GM12874 (cell line): ENCODE data around the gene GABRA5.

Experiments used
- TF ChIP-seq, protein P1 (sequence below): IDR thresholded peaks from 2 replicates; pipeline ENCODE4 v1.5.1; 2011; ENCODE audit warnings: low read depth, mild to moderate bottlenecking, control low read depth, low read length, moderate library complexity; ENCODE audit not compliant: insufficient read depth

GABRA5 gene

DNA sequence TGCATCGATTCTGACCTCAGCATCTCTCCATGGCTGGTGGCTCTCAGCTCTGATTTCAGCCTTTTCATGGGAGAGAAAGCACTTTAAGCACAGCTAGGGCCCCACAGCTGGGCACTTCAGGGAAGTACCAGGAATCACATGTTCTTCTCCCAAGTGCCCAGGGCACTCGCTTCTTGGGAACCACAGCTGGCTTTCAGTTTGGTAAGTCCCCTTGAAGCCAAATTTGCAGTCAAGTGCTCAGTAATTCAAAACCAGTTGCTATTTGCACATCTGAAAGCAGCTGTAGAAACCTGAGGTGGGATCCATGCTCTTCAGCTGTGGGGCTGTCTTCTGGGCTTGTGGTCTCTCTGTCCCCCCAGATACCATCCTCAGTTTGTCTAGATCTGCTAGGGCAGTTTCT lies 12.8 kb downstream of the GABRA5 start:
- TF ChIP-seq, protein P1, sequence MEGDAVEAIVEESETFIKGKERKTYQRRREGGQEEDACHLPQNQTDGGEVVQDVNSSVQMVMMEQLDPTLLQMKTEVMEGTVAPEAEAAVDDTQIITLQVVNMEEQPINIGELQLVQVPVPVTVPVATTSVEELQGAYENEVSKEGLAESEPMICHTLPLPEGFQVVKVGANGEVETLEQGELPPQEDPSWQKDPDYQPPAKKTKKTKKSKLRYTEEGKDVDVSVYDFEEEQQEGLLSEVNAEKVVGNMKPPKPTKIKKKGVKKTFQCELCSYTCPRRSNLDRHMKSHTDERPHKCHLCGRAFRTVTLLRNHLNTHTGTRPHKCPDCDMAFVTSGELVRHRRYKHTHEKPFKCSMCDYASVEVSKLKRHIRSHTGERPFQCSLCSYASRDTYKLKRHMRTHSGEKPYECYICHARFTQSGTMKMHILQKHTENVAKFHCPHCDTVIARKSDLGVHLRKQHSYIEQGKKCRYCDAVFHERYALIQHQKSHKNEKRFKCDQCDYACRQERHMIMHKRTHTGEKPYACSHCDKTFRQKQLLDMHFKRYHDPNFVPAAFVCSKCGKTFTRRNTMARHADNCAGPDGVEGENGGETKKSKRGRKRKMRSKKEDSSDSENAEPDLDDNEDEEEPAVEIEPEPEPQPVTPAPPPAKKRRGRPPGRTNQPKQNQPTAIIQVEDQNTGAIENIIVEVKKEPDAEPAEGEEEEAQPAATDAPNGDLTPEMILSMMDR, result no peak

DNA sequence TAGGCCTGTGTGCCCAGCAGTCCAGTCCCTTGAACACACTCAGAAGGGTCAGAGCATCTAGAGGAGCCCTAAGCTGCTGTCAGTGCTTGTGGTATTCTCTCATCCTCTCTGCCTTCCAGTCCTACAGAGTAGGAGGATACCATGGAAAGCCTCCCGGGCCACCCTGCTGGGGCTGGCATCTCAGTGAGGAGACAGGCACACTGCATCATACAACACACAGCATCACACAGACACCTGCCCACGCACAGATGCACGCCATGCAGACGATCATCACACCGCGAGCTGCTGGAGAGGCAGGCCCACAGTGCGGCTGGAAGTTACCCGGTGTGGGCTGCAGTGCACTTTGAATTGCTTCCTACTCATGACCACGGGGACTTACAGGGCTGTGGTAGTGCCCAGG lies 15.2 kb downstream of the GABRA5 start:
- TF ChIP-seq, protein P1, result no peak

DNA sequence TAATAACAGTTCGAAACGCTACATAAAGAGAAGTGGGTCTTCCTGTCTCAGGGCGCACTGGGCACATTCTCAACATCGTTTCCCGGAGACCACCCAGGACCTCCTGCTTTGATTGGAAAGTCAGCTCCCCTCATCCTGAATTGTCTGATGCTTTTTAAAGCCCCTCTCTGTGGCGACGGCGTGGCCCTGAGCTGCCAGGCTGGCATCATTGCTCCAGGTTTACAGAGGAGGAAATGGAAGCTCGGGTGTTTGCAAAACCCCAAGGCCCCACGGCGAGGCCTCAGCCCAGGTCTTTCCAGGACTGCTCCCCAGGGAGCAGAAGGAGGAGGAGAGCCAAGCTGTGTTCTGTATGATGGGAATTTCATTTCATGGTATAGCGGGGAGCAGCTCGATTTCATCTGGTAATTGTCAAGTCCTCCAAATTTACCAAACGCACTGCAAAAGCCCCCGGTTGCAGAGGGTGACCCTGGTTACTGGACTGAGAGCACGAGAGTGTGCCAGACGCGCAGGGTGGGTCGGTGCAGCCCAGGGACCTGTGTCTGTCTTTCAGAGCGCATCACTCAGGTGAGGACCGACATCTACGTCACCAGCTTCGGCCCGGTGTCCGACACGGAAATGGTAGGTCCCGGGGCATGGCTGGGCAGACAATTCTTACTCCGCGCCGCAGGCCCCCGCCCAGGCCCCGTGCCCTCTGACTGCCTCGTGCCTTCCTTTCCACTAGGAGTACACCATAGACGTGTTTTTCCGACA lies 15.9 kb downstream of the GABRA5 start:
- TF ChIP-seq, protein P1, result no peak

DNA sequence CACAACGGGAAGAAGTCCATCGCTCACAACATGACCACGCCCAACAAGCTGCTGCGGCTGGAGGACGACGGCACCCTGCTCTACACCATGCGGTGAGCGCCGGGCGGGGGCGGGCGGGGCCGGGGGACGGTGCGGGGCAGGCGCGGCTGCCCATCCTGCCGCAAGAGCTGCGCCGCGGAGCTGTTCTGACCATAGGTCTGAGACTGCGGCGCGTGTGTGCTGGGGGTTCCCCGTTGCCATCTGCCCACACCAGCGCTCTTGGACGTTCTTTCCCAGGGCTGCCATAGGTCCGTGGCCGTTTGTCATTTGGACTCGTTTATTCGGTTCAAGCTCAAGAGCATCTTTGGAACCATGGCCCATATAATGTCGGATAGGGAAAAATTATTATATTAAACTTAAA lies 16.6 kb downstream of the GABRA5 start:
- TF ChIP-seq, protein P1, result no peak

DNA sequence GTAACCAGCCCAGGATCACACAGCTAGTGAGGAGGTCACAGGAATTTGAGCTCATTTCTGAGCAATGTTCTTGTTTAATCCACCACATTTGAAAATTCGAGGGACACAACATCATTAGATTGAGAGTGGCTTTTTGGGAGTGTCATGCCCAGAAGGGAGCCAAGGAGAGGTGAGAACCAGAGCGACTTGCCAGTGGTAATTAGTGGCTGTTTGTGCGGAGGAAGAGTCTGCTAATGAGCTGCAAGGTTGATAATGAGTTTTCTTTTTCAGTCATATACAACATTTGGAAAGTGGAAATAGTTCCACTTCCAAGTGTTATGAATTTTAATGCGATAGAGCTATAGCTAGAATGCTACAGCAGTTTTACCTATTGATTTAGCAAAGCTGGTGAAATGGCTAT lies 19.7 kb downstream of the GABRA5 start:
- TF ChIP-seq, protein P1, result no peak

DNA sequence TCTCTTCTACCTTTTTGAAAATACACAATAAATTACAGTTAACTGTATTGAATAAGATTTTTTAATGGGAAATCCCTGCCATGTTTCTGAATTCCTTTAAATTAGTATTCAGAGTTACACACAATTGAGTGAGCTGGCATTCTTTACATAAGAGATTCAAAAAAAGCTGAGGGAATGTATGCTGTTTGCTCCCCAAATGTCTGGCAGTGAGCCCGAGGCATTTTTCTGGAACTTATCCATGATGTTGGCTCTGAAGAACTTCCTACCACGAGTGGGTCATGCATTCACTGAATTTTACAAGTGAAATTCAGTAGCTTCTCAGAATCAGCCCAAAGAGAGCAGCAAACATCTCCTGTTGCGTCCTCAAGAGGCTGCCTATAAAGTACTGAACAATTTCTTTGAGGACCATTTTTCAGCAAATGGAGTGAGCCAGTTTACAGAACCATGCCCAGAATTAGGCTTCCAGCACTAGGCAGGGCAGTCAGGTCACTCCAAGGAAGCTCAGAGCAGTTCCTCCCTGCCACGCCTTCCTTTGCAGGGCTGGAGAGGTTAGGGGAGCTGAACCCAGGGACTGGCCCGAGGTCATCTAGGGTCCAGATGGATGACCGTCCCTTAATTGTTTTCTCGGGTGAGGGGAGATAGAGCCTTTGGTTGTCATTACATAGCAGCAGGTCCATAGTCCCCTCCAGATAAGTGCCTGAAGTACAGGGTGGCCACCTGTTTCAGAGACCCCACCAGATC lies 21.2 kb downstream of the GABRA5 start:
- TF ChIP-seq, protein P1, result no peak

DNA sequence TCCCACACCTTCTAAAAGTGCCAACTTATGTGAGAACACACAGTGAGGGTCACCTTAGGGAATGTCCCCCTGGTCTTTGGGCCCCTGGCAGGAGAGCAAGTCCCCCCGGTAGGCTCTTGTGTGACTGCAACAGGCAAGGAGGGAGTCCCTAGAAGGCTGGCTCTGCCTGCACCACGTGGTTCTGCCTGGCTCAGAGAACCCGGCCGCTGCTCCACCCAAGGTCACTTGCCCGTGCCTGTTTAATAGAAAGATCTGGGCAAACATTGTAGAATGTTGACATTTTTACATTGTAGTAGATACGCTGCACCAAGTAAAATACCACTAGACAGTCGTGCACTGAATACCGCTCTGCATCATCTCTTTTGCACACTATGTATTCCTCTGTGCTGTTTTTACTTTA lies 21.9 kb downstream of the GABRA5 start:
- TF ChIP-seq, protein P1, result no peak
